ENCODE data around the gene SYS1.

- no peak for TF ChIP-seq CTCF (IDR thresholded peaks at IDR 0.05; ENCODE audit: extremely low read depth in 1 of 2, insufficient read depth in 1 of 2, low read depth in 1 of 2, low read length in 2 of 2)
- TF ChIP-seq POLR2AphosphoS5 (IDR thresholded peaks at IDR 0.05; ENCODE audit: insufficient read depth, low read depth, low read length), result no peak
- TF ChIP-seq POLR2A (IDR thresholded peaks at IDR 0.05; ENCODE audit: low read depth, low read length), result no peak
- TF ChIP-seq MAX (IDR thresholded peaks at IDR 0.05; ENCODE audit: insufficient read depth, insufficient read length), result no peak
- TF ChIP-seq EZH2 (IDR thresholded peaks at IDR 0.05; ENCODE audit: borderline replicate concordance, low read depth, low read length, severe bottlenecking), result no peak
- TF ChIP-seq MYC (IDR thresholded peaks at IDR 0.05; ENCODE audit: low read depth, low read length), result no peak
- no peak for TF ChIP-seq GATA2 (IDR thresholded peaks at IDR 0.05; ENCODE audit: insufficient read depth, insufficient read length, low read depth, low read length)
- TF ChIP-seq JUN (IDR thresholded peaks at IDR 0.05; ENCODE audit: borderline replicate concordance, insufficient read depth, insufficient read length, low read depth), result no peak
These were observed 1.2 kb upstream of the SYS1 start for GRCh38 chr20:45361793-45362192.
